ENCODE measurements around the gene PLCB4.

PLCB4 gene

GRCh38 chr20:9228774-9229450, 160.0 kb downstream of the PLCB4 start:
- DNase-seq, result no peak

GRCh38 chr20:9230406-9230805, 161.5 kb downstream of the PLCB4 start:
- no peak for DNase-seq

GRCh38 chr20:9233804-9234203, 164.9 kb downstream of the PLCB4 start:
- no peak for DNase-seq

GRCh38 chr20:9235518-9235917, 166.6 kb downstream of the PLCB4 start:
- no peak for DNase-seq

- no peak for DNase-seq
Measured at GRCh38 chr20:9236458-9236857, 167.6 kb downstream of the PLCB4 start.

GRCh38 chr20:9241232-9241692, 172.4 kb downstream of the PLCB4 start:
- peak; percentile 10 for DNase-seq

- no peak for DNase-seq
Measured at GRCh38 chr20:9241721-9242427, 173.0 kb downstream of the PLCB4 start.

GRCh38 chr20:9243986-9244385, 175.1 kb downstream of the PLCB4 start:
- DNase-seq, result no peak

GRCh38 chr20:9244811-9245210, 175.9 kb downstream of the PLCB4 start:
- DNase-seq, result no peak

GRCh38 chr20:9246731-9247130, 177.8 kb downstream of the PLCB4 start:
- DNase-seq, result no peak

GRCh38 chr20:9250511-9250910, 181.6 kb downstream of the PLCB4 start:
- no peak for DNase-seq

GRCh38 chr20:9253006-9253539, 184.2 kb downstream of the PLCB4 start:
- DNase-seq, result no peak

- no peak for DNase-seq
Measured at GRCh38 chr20:9255171-9255570, 186.3 kb downstream of the PLCB4 start.

- no peak for DNase-seq
Measured at GRCh38 chr20:9256393-9256792, 187.5 kb downstream of the PLCB4 start.

GRCh38 chr20:9258901-9259300, 190.0 kb downstream of the PLCB4 start:
- no peak for DNase-seq

- DNase-seq, result no peak
Measured at GRCh38 chr20:9260027-9260426, 191.1 kb downstream of the PLCB4 start.

GRCh38 chr20:9261781-9262180, 192.9 kb downstream of the PLCB4 start:
- DNase-seq, result no peak

GRCh38 chr20:9262653-9263194, 193.8 kb downstream of the PLCB4 start:
- no peak for DNase-seq

GRCh38 chr20:9269280-9269971, 200.5 kb downstream of the PLCB4 start:
- no peak for DNase-seq

GRCh38 chr20:9270831-9271230, 201.9 kb downstream of the PLCB4 start:
- DNase-seq, result no peak

- no peak for DNase-seq
Measured at GRCh38 chr20:9276966-9277468, 208.1 kb downstream of the PLCB4 start.

GRCh38 chr20:9279918-9280401, 211.1 kb downstream of the PLCB4 start:
- DNase-seq, result no peak

GRCh38 chr20:9280666-9281065, 211.8 kb downstream of the PLCB4 start:
- no peak for DNase-seq

All from NCI-H1105 treated with DMSO at 0.1 percent for 48 hours (cell line).